Lower leg skin (tissue), 4 donors: Measurements from ENCODE around the gene RERE. TPM values are rescaled to one million over a fixed set of nuclear protein-coding genes. Genes with fewer than 3 reads are reported as not detected.
"Not testable (repeated sequence)": the region's sequence is repeated elsewhere in the genome, so short reads cannot be mapped to it uniquely, and the experiment has no call there.

Experiments used
- DNase-seq, 2 donors: peaks; one replicate each; pipeline ENCODE4 v3.0.0-alpha.2; 2019; ENCODE audit warnings: low spot score in 2 of 2
- H3K4me3 ChIP-seq: fragments of 200-600 bp; sonication (generic); 2 replicates; pipeline ENCODE4 v1.5.1; 2017; ENCODE audit warnings: mild to moderate bottlenecking, low read depth; ENCODE audit not compliant: poor library complexity, severe bottlenecking
- POLR2A ChIP-seq, 2 donors: fragments of 450-650 bp; IDR thresholded peaks; one replicate each; pipeline ENCODE4 v1.6.1; 2016 to 2017; ENCODE audit warnings: antibody characterized with exemption in 2 of 2, mild to moderate bottlenecking in 1 of 2, moderate library complexity in 1 of 2
- WGBS, 2 donors: methylation state at CpG; one replicate each; pipeline ENCODE4 v1.1.5; 2018; 5-methylcytosine and 5-hydroxymethylcytosine counted together
- intact Hi-C: fragments of 100-400 bp; cut with DNase I; formaldehyde crosslinking; loops from one replicate; pipeline ENCODE4 v1.15.0; 2023; ENCODE audit warnings: low total_unique reads
- total RNA-seq, 4 donors: library from RNA; depleted of rRNA; stranded (reverse); fragments of >200 nt; gene quantifications; one replicate each; pipeline ENCODE4 v1.1.0, GENCODE V29; 2016
- TF ChIP-seq, protein P1 (sequence below), 3 donors: fragments of 450-650 bp; IDR thresholded peaks; one replicate each; pipeline ENCODE4 v1.5.1; 2016; ENCODE audit warnings: antibody characterized with exemption in 3 of 3, mild to moderate bottlenecking in 3 of 3, moderate library complexity in 2 of 3

Gene RERE
- total RNA-seq, 4 donors from 2014 or later, result 41.0 to 84.9 (median 76.8) TPM

DNA sequence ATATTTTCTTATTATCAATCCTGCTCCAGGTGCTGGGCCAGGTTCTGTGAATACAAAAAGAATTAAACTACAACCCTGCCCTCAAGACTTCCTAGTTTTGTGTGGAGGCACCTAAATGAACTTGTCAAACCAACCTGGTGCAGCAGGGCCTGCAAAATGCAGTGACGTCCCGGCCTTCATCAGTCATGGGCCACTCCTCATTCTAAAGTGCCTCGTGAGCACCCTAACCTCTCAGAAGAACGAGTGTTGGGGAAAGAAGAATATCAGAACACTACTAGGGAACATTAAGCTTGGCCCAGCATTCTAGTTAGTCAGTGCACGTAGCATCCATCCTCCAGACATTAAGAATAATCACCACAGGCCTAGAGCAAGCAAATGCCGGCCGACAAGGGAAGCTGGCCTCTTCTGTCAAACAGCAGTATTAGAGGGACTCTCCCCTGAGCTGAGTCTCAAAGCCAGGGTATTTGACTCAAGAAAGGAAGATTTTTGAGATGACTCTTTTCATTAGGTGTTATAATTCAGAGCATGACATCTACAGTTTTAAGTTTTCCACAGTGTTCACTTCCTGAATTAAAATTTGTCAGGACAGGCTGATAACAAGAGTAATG lies 361.6 kb downstream of the RERE start:
- intact Hi-C loops, result no loop called here
- 42 to 55% methylated on average over 7 of the region's 7 CpGs for WGBS, 2 donors
- no peak for DNase-seq
- TF ChIP-seq, protein P1, sequence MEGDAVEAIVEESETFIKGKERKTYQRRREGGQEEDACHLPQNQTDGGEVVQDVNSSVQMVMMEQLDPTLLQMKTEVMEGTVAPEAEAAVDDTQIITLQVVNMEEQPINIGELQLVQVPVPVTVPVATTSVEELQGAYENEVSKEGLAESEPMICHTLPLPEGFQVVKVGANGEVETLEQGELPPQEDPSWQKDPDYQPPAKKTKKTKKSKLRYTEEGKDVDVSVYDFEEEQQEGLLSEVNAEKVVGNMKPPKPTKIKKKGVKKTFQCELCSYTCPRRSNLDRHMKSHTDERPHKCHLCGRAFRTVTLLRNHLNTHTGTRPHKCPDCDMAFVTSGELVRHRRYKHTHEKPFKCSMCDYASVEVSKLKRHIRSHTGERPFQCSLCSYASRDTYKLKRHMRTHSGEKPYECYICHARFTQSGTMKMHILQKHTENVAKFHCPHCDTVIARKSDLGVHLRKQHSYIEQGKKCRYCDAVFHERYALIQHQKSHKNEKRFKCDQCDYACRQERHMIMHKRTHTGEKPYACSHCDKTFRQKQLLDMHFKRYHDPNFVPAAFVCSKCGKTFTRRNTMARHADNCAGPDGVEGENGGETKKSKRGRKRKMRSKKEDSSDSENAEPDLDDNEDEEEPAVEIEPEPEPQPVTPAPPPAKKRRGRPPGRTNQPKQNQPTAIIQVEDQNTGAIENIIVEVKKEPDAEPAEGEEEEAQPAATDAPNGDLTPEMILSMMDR (IDR thresholded peaks at IDR 0.05), result no peak
- no peak for TF ChIP-seq POLR2A (IDR thresholded peaks at IDR 0.05)
- no peak overlapping the region for H3K4me3 ChIP-seq

DNA sequence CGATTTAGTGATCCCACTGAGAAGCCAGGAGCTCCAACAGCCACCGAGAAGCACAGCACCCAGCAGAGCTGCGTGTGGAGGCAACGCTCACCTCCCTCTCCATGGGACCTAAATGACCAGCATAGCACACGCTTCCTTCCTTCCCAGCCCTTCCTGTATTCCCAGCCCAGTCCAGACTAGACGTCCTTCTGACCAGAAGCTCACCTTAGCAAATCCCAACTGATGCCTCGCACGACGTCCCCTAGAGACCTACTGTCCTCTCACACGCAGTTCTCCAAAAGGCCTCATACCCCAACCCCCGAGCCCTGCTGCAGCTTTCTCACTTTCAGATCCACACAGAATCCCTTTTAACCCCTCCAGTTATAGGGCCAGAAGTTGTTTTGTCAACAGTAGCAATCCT lies 367.1 kb downstream of the RERE start:
- no peak for DNase-seq
- TF ChIP-seq POLR2A (IDR thresholded peaks at IDR 0.05), result no peak
- TF ChIP-seq, protein P1 (IDR thresholded peaks at IDR 0.05), result no peak
- intact Hi-C loops, result no loop called here
- no peak overlapping the region for H3K4me3 ChIP-seq
- 85 to 92% methylated on average over 11 of the region's 11 CpGs for WGBS, 2 donors

DNA sequence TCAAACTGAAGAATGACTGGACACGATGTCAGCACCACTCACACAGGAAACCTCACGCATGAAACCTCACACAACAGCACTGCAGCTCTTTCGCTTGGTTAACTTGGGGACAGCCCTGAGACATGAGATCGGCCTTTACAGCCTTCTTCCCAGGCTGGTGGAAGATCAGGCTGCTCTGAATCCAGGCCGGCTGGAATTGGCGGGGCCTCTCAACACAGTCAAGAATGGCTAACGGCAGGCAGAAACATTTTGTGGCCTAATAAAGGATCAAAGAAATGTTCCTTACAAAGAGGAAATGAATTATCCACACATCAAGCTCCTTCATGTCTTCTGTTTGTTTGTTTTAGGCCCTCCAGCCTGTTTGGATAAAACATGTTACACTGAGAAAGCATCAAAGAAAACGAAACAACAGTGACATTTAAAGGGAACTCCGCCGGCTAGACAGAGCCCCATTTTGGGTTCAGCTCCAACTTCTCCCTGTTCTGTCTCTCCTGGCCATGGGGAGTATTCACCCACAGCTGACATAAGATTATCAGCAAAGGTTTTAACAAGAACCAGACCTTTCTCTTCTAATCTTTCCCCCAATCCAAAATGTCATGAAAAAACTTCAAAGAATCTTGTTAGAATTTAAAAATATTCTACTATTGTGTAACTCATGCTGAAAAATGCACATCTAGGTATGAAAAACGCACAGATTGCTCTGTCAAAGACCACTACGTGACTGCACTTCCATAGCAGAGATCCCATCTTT lies 368.4 kb downstream of the RERE start:
- intact Hi-C loops, result loop anchor here (10.0 kb wide), 1 partner anchor 84 kb away; no protein-coding TSS in a partner anchor
- DNase-seq, result no peak

DNA sequence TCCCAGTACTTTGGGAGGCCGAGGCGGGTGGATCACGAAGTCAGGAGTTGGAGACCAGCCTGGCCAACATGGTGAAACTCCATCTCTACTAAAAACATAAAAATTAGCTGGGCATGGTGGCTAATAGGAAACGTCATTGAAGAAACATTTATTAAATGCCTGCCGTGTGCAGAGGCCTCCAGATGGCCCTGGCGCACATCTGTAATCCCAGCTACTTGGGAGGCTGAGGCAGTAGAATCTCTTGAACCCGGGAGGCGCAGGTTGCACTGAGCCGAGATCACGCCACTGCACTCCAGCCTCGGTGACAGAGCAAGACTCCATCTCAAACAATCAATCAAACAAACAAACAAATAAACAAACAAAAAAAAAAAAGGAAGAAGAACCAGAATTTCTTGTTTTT lies 368.9 kb downstream of the RERE start:
- 70 to 80% methylated on average over 11 of the region's 11 CpGs for WGBS, 2 donors
- not testable (repeated sequence) for H3K4me3 ChIP-seq, DNase-seq
- intact Hi-C loops, result loop anchor here (10.0 kb wide), 1 partner anchor 84 kb away; no protein-coding TSS in a partner anchor

More for the DNA sequence above, 368.4 kb downstream of the RERE start:
- TF ChIP-seq, protein P1 (IDR thresholded peaks at IDR 0.05), result no peak
- TF ChIP-seq POLR2A (IDR thresholded peaks at IDR 0.05), result no peak
- WGBS, 2 donors, result 35 to 41% methylated on average over 12 of the region's 12 CpGs
- H3K4me3 ChIP-seq, result no peak overlapping the region

DNA sequence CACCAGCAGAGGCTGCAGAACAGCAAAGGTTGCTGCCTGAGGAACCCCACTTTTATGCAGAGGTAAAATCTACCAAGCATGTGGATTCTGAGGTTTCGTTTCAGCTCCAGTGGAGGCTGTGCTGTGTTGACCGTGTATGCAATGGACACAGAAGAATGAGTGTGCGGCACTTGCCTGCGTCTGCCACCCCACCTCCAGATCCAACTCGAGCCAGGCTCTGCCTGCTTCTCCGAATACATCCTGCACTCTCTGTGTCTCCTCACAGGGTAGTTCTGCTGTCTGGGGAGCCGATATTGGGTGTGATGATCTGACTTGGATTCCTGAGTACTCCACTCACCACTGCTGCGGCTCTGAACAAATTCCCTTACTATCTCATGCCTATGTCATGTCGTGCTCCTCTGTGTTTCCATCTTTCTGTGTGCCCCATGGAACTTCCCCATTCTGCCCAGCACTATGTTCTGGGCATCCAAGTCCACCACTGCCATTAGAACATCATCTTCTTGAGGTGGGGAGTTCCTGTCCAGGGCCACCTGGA lies 369.8 kb downstream of the RERE start:
- intact Hi-C loops, result loop anchor here (10.0 kb wide), 1 partner anchor 83 kb away; no protein-coding TSS in a partner anchor
- TF ChIP-seq POLR2A (IDR thresholded peaks at IDR 0.05), result no peak
- TF ChIP-seq, protein P1 (IDR thresholded peaks at IDR 0.05), result no peak

DNA sequence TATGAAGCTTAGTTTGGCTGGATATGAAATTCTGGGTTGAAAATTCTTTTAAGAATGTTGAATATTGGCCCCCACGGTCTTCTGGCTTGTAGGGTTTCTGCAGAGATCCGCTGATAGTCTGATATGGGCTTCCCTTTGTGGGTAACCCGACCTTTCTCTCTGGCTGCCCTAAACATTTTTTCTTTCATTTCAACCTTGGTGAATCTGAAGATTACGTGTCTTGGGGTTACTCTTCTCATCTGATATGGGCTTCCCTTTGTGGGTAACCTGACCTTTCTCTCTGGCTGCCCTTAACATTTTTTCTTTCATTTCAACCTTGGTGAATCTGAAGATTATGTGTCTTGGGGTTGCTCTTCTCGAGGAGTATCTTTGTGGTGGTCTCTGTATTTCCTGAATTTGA lies 371.3 kb downstream of the RERE start:
- H3K4me3 ChIP-seq, DNase-seq: not testable (repeated sequence)
- 84 to 92% methylated on average over 5 of the region's 5 CpGs for WGBS, 2 donors
- intact Hi-C loops, result loop anchor here (10.0 kb wide), 1 partner anchor 81 kb away; no protein-coding TSS in a partner anchor

More for the DNA sequence above, 369.8 kb downstream of the RERE start:
- WGBS, 2 donors, result 96 to 97% methylated on average over 9 of the region's 9 CpGs
- no peak overlapping the region for H3K4me3 ChIP-seq
- no peak for DNase-seq
